Hepatocyte (in vitro differentiated cells): Measurements from ENCODE around the gene SF3B1.

Source experiments
- EZH2 ChIP-seq: fragments of 200-600 bp; sonication (generic); IDR thresholded peaks from 2 replicates; pipeline ENCODE4 v1.6.1; 2016; ENCODE audit warnings: antibody characterized with exemption, mild to moderate bottlenecking, borderline replicate concordance
- EZH2phosphoT487 ChIP-seq: fragments of 200-600 bp; sonication (generic); IDR thresholded peaks from one replicate; pipeline ENCODE4 v1.6.1; 2018; ENCODE audit warnings: antibody characterized with exemption, mild to moderate bottlenecking, low read depth, moderate library complexity; ENCODE audit not compliant: unreplicated experiment, severe bottlenecking
- TF ChIP-seq, protein P1 (sequence below): fragments of 200-600 bp; sonication (generic); IDR thresholded peaks from 2 replicates; pipeline ENCODE4 v1.5.1; 2016; ENCODE audit warnings: antibody characterized with exemption, mild to moderate bottlenecking; ENCODE audit not compliant: poor library complexity

DNA sequence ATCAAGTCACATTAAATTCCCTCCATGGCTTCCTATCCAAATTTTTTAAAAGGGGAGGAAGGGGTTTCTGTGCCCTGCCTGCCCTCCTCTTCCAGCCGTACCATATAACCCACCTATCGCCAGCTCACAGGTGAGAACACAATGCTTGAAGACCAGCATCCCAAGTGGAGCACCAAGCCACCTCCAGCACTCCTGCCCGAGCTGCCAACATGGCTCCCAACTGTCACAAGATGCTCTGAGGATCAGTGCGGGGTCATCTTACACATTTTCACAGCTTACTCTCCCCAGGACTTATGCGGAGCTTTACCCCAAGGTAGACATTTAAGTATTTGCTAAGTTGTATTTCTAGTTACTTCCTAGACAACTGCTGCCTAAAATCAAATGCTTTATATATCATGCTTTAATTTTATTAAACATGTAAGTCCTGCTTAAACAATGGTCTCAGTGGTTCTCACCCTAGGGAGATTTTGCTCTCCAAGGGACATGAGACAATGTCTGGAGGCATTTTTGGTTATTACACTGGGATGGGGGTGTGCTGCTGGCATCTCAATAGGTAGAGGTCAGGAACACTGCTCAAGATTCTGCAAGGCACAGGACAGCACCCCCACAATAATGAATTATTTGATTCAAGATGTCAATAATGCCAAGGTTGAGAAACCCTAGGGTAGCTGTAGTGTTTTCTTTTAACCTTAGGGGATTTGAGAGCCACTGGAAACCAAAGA, 45.8 kb downstream of the SF3B1 start:
- TF ChIP-seq, protein P1, sequence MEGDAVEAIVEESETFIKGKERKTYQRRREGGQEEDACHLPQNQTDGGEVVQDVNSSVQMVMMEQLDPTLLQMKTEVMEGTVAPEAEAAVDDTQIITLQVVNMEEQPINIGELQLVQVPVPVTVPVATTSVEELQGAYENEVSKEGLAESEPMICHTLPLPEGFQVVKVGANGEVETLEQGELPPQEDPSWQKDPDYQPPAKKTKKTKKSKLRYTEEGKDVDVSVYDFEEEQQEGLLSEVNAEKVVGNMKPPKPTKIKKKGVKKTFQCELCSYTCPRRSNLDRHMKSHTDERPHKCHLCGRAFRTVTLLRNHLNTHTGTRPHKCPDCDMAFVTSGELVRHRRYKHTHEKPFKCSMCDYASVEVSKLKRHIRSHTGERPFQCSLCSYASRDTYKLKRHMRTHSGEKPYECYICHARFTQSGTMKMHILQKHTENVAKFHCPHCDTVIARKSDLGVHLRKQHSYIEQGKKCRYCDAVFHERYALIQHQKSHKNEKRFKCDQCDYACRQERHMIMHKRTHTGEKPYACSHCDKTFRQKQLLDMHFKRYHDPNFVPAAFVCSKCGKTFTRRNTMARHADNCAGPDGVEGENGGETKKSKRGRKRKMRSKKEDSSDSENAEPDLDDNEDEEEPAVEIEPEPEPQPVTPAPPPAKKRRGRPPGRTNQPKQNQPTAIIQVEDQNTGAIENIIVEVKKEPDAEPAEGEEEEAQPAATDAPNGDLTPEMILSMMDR: no peak
- no peak for TF ChIP-seq EZH2
- no peak for TF ChIP-seq EZH2phosphoT487
